ENCODE data around the gene MORN5. TPM values are rescaled to one million over a fixed set of nuclear protein-coding genes. Genes with fewer than 3 reads are reported as not detected.

MORN5 gene
- total and polyA plus RNA-seq, 10 of the 15 experiments (the other 5 are each of a cell fraction or from before 2014, with no cell fraction given): not detected

DNA sequence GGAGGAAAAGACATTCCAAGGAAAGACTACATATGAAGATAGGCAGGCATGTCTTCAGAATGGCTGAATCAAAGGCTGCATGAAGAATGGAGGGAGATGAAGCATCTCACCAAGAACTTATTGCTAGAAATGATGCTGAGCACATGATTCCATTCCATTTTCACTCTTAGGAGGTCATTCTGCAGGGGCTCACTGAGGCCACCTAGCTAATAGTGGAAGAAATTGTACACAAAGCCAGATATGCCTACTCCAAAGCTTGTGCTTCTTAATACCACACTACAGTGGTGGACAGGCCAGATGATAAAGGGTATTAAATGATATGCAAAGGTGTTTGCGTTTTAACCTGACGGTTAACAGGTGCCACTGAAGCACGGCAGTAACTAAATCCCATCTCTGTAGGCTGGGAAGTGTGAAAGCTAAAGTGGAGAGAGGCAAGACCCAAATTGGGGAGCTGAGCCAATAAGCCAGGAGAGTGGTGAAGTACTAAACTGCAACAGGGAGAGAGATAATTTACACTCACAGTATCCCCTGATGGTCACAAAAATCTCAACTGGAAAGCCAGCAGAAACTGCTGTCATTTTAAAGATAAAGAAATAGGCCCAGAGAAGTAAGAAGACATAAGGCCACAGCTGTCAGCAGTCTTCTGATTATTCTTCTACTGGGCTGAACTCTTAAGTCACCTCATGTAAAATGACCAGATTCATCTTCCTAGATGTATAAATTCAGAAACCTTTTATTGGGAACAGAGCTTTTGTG is 14.7 kb upstream of the MORN5 start:
- no TSS peak for BruUV-seq (replicated peaks)
- WGBS (ENCODE audit: insufficient coverage, insufficient replicate concordance, low lambda C conversion rate, missing lambda C conversion rate): 100% methylated on average over 3 of the region's 3 CpGs
- no peak overlapping the region for H2AFZ ChIP-seq (ENCODE audit: control insufficient read depth, low read depth, low read length)
- no peaks in the 10 kb centered on the region for H3K27me3 ChIP-seq (replicated peaks in 1 of 2; ENCODE audit: control insufficient read depth in 2 of 2, insufficient read depth in 2 of 2, low read length in 1 of 2)
- ChIA-PET SMC1A (ENCODE audit: uncharacterized antibody, unreplicated experiment) (interaction anchor here (1.2 to 1.4 kb wide), 2 partner anchors 10 to 206 kb away, joined by 3 to 4 read pairs; no protein-coding TSS in a partner anchor), CTCF (interaction anchor here (0.5 to 5.8 kb wide), 15 partner anchors 9 to 208 kb away, joined by 3 to 43 read pairs (median 4); partner anchors contain the start of genes MORN5, MRRF, NDUFA8 and RBM18), RAD21 (ENCODE audit: unreplicated experiment) (interaction anchor here (1.1 kb wide), 1 partner anchor 46 kb away, joined by 3 read pairs; no protein-coding TSS in a partner anchor), POLR2A (no interaction called here)
- FAIRE-seq (no peak), ATAC-seq (peak; percentile 47; the same call in 1 of the 3 replicates), DNase-seq (ENCODE audit: low read depth, low spot score) (no peak)
- H3K9me3 ChIP-seq (replicated peaks; ENCODE audit: control insufficient read depth, insufficient read depth, low read length): no peaks in the 10 kb centered on the region
- intact Hi-C loops (cut with micrococcal nuclease; ENCODE audit: unreplicated experiment): no loop called here
- H3K4me1 ChIP-seq (ENCODE audit: control insufficient read depth, insufficient read depth, low read length): no peaks in the 10 kb centered on the region
- peaks cover 3 to 22% of the 10 kb centered on the region in 2 experiments for H3K36me3 ChIP-seq (ENCODE audit: control insufficient read depth in 2 of 2, insufficient read depth in 2 of 2, low read length in 1 of 2)
- no peak overlapping the region for H3K4me3 ChIP-seq
- H3K4me2 ChIP-seq (ENCODE audit: control insufficient read depth, insufficient read depth): no peak overlapping the region
- no peak overlapping the region for H3K9ac ChIP-seq (ENCODE audit: control insufficient read depth, insufficient read depth, low read length)
- no peaks in the 10 kb centered on the region for H3K79me2 ChIP-seq (ENCODE audit: control insufficient read depth, insufficient read depth, low read length)
- no peak overlapping the region for H3K27ac ChIP-seq (ENCODE audit: control insufficient read depth, insufficient read depth)
- TF ChIP-seq, protein P1, sequence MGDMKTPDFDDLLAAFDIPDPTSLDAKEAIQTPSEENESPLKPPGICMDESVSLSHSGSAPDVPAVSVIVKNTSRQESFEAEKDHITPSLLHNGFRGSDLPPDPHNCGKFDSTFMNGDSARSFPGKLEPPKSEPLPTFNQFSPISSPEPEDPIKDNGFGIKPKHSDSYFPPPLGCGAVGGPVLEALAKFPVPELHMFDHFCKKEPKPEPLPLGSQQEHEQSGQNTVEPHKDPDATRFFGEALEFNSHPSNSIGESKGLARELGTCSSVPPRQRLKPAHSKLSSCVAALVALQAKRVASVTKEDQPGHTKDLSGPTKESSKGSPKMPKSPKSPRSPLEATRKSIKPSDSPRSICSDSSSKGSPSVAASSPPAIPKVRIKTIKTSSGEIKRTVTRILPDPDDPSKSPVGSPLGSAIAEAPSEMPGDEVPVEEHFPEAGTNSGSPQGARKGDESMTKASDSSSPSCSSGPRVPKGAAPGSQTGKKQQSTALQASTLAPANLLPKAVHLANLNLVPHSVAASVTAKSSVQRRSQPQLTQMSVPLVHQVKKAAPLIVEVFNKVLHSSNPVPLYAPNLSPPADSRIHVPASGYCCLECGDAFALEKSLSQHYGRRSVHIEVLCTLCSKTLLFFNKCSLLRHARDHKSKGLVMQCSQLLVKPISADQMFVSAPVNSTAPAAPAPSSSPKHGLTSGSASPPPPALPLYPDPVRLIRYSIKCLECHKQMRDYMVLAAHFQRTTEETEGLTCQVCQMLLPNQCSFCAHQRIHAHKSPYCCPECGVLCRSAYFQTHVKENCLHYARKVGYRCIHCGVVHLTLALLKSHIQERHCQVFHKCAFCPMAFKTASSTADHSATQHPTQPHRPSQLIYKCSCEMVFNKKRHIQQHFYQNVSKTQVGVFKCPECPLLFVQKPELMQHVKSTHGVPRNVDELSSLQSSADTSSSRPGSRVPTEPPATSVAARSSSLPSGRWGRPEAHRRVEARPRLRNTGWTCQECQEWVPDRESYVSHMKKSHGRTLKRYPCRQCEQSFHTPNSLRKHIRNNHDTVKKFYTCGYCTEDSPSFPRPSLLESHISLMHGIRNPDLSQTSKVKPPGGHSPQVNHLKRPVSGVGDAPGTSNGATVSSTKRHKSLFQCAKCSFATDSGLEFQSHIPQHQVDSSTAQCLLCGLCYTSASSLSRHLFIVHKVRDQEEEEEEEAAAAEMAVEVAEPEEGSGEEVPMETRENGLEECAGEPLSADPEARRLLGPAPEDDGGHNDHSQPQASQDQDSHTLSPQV (IDR thresholded peaks at IDR 0.05): no peak
- TF ChIP-seq ETV6 (conservative IDR thresholded peaks at IDR 0.05 in 1 of 2, IDR thresholded peaks at IDR 0.05 in 1 of 2; ENCODE audit: borderline replicate concordance in 1 of 2, low read depth in 1 of 2): no peak
- TF ChIP-seq, protein P2, sequence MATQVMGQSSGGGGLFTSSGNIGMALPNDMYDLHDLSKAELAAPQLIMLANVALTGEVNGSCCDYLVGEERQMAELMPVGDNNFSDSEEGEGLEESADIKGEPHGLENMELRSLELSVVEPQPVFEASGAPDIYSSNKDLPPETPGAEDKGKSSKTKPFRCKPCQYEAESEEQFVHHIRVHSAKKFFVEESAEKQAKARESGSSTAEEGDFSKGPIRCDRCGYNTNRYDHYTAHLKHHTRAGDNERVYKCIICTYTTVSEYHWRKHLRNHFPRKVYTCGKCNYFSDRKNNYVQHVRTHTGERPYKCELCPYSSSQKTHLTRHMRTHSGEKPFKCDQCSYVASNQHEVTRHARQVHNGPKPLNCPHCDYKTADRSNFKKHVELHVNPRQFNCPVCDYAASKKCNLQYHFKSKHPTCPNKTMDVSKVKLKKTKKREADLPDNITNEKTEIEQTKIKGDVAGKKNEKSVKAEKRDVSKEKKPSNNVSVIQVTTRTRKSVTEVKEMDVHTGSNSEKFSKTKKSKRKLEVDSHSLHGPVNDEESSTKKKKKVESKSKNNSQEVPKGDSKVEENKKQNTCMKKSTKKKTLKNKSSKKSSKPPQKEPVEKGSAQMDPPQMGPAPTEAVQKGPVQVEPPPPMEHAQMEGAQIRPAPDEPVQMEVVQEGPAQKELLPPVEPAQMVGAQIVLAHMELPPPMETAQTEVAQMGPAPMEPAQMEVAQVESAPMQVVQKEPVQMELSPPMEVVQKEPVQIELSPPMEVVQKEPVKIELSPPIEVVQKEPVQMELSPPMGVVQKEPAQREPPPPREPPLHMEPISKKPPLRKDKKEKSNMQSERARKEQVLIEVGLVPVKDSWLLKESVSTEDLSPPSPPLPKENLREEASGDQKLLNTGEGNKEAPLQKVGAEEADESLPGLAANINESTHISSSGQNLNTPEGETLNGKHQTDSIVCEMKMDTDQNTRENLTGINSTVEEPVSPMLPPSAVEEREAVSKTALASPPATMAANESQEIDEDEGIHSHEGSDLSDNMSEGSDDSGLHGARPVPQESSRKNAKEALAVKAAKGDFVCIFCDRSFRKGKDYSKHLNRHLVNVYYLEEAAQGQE (IDR thresholded peaks at IDR 0.05; ENCODE audit: low read depth, low read length): no peak
- TF ChIP-seq, protein P3, sequence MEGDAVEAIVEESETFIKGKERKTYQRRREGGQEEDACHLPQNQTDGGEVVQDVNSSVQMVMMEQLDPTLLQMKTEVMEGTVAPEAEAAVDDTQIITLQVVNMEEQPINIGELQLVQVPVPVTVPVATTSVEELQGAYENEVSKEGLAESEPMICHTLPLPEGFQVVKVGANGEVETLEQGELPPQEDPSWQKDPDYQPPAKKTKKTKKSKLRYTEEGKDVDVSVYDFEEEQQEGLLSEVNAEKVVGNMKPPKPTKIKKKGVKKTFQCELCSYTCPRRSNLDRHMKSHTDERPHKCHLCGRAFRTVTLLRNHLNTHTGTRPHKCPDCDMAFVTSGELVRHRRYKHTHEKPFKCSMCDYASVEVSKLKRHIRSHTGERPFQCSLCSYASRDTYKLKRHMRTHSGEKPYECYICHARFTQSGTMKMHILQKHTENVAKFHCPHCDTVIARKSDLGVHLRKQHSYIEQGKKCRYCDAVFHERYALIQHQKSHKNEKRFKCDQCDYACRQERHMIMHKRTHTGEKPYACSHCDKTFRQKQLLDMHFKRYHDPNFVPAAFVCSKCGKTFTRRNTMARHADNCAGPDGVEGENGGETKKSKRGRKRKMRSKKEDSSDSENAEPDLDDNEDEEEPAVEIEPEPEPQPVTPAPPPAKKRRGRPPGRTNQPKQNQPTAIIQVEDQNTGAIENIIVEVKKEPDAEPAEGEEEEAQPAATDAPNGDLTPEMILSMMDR (IDR thresholded peaks at IDR 0.05 in 2 of 3, conservative IDR thresholded peaks at IDR 0.05 in 1 of 3; ENCODE audit: control insufficient read depth in 2 of 3, extremely low read depth in 1 of 3, insufficient read depth in 1 of 3, low read depth in 3 of 3, low read length in 3 of 3): peak; percentile 37 to 47 (median 40); a peak in 4 of 6 replicates
- TF ChIP-seq NFXL1 (IDR thresholded peaks at IDR 0.05; ENCODE audit: borderline replicate concordance): no peak
- TF ChIP-seq, protein P4, sequence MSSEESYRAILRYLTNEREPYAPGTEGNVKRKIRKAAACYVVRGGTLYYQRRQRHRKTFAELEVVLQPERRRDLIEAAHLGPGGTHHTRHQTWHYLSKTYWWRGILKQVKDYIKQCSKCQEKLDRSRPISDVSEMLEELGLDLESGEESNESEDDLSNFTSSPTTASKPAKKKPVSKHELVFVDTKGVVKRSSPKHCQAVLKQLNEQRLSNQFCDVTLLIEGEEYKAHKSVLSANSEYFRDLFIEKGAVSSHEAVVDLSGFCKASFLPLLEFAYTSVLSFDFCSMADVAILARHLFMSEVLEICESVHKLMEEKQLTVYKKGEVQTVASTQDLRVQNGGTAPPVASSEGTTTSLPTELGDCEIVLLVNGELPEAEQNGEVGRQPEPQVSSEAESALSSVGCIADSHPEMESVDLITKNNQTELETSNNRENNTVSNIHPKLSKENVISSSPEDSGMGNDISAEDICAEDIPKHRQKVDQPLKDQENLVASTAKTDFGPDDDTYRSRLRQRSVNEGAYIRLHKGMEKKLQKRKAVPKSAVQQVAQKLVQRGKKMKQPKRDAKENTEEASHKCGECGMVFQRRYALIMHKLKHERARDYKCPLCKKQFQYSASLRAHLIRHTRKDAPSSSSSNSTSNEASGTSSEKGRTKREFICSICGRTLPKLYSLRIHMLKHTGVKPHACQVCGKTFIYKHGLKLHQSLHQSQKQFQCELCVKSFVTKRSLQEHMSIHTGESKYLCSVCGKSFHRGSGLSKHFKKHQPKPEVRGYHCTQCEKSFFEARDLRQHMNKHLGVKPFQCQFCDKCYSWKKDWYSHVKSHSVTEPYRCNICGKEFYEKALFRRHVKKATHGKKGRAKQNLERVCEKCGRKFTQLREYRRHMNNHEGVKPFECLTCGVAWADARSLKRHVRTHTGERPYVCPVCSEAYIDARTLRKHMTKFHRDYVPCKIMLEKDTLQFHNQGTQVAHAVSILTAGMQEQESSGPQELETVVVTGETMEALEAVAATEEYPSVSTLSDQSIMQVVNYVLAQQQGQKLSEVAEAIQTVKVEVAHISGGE (CRISPR knock-in tag; IDR thresholded peaks at IDR 0.05): no peak
- no peaks in the 10 kb centered on the region for H4K20me1 ChIP-seq (ENCODE audit: control insufficient read depth, insufficient read depth)
- in situ Hi-C loops (cut with MboI): no loop called here

All from GM12878 (cell line).